ENCODE results near the gene NXPE3. TPM values are rescaled to one million over a fixed set of nuclear protein-coding genes. Genes with fewer than 3 reads are reported as not detected.

Gene NXPE3
- total and polyA plus RNA-seq, 9 of the 15 experiments (the other 6 are each of a cell fraction or from before 2014, with no cell fraction given), result 0.25 to 2.5 (median 0.95) TPM

GRCh38 chr3:101836160-101836559 lies 57.1 kb downstream of the NXPE3 start:
- BruUV-seq (replicated peaks), result no TSS peak
- no peaks in the 10 kb centered on the region for H3K9me1 ChIP-seq (ENCODE audit: control insufficient read depth, insufficient read depth, low read length)
- intact Hi-C loops (cut with micrococcal nuclease) (no loop called here), in situ Hi-C loops (cut with MboI) (no loop called here)
- no peaks in the 10 kb centered on the region for H3K27me3 ChIP-seq (ENCODE audit: control insufficient read depth in 2 of 2, insufficient read depth in 2 of 2, low read length in 2 of 2)
- H2AFZ ChIP-seq (ENCODE audit: low read depth, low read length), result no peak overlapping the region
- no peaks in the 10 kb centered on the region for H3K36me3 ChIP-seq (ENCODE audit: control insufficient read depth, insufficient read depth, low read length)
- no peaks in the 10 kb centered on the region; a peak in 1 of 5 replicates for H3K4me1 ChIP-seq (replicated peaks in 1 of 2; ENCODE audit: control insufficient read depth in 2 of 2, insufficient read depth in 2 of 2, low read length in 2 of 2)
- H3K4me3 ChIP-seq, result no peak overlapping the region
- DNase-seq (ENCODE audit: extremely low read depth in 1 of 4, low spot score in 3 of 4), result no peak
- H3K27ac ChIP-seq (ENCODE audit: extremely low read depth, low read depth, low read length), result no peak overlapping the region
- FAIRE-seq, result no peak
- no peak overlapping the region for H3K4me2 ChIP-seq (ENCODE audit: insufficient read depth, low read length)
- no peak overlapping the region for H3K9ac ChIP-seq (ENCODE audit: insufficient read depth in 1 of 2, low read depth in 2 of 2, low read length in 2 of 2)
- WGBS (ENCODE audit: insufficient coverage, low coverage, missing lambda C conversion rate), result 51% methylated on average over 6 of the region's 6 CpGs
- H4K20me1 ChIP-seq (replicated peaks; ENCODE audit: control insufficient read depth, insufficient read depth, low read length), result no peaks in the 10 kb centered on the region
- H3K9me3 ChIP-seq (replicated peaks; ENCODE audit: control insufficient read depth, insufficient read depth, low read depth, low read length), result no peaks in the 10 kb centered on the region
- ChIA-PET POLR2A (interaction anchor here (1.4 kb wide), 1 partner anchor 12 kb away, joined by 3 read pairs; no protein-coding TSS in a partner anchor), CTCF (ENCODE audit: low intra/inter-chr PET ratio) (no interaction called here)
- no peaks in the 10 kb centered on the region for H3K79me2 ChIP-seq (ENCODE audit: control insufficient read depth, insufficient read depth, low read length)
- no peak for ATAC-seq
- TF ChIP-seq NEUROD1 (IDR thresholded peaks at IDR 0.05; ENCODE audit: borderline replicate concordance, low read depth, low read length, partially characterized antibody) (no peak), PYGO2 (tag; IDR thresholded peaks at IDR 0.05) (no peak), E2F1 (CRISPR knock-in tag; IDR thresholded peaks at IDR 0.05) (no peak), MEIS2 (IDR thresholded peaks at IDR 0.05; ENCODE audit: partially characterized antibody) (no peak), POU5F1 (IDR thresholded peaks at IDR 0.05; ENCODE audit: borderline replicate concordance, low read depth, low read length, partially characterized antibody) (no peak), REST (IDR thresholded peaks at IDR 0.05; ENCODE audit: borderline replicate concordance) (no peak), REST (CRISPR knock-in tag; IDR thresholded peaks at IDR 0.05; ENCODE audit: low read depth) (no peak), POLR3A (IDR thresholded peaks at IDR 0.05; ENCODE audit: borderline replicate concordance, extremely low read depth, insufficient read depth, insufficient read length) (no peak), ERF (CRISPR knock-in tag; IDR thresholded peaks at IDR 0.05) (no peak)
- TF ChIP-seq, protein P1, sequence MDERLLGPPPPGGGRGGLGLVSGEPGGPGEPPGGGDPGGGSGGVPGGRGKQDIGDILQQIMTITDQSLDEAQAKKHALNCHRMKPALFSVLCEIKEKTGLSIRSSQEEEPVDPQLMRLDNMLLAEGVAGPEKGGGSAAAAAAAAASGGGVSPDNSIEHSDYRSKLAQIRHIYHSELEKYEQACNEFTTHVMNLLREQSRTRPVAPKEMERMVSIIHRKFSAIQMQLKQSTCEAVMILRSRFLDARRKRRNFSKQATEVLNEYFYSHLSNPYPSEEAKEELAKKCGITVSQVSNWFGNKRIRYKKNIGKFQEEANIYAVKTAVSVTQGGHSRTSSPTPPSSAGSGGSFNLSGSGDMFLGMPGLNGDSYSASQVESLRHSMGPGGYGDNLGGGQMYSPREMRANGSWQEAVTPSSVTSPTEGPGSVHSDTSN (CRISPR knock-in tag; IDR thresholded peaks at IDR 0.05; ENCODE audit: low read depth), result no peak
- TF ChIP-seq, protein P1 (tag; conservative IDR thresholded peaks at IDR 0.05; ENCODE audit: low read depth), result no peak

All from K562 (cell line).